GM19467 (cell line): ENCODE data around the gene MYO1D.
A peak's percentile ranks its signal among the peaks of the same experiment; 100 is the strongest.

Experiments used
- ATAC-seq: cut with Tn5 transposase; IDR thresholded peaks from one replicate; pipeline ENCODE4 v1.9.1; 2021; ENCODE audit warnings: mild to moderate bottlenecking, moderate library complexity; ENCODE audit not compliant: unreplicated experiment

The MYO1D gene

GRCh38 chr17:32493976-32494513 lies 382.9 kb downstream of the MYO1D start:
- no peak for ATAC-seq

GRCh38 chr17:32493571-32493970 lies 383.4 kb downstream of the MYO1D start:
- no peak for ATAC-seq

GRCh38 chr17:32492648-32493289 lies 384.2 kb downstream of the MYO1D start:
- no peak for ATAC-seq

- ATAC-seq: no peak
These were observed 384.7 kb downstream of the MYO1D start for GRCh38 chr17:32492264-32492589.

- no peak for ATAC-seq
These were observed 385.3 kb downstream of the MYO1D start for GRCh38 chr17:32491371-32492263.

- no peak for ATAC-seq
These were observed 386.8 kb downstream of the MYO1D start for GRCh38 chr17:32490101-32490482.

- no peak for ATAC-seq
These were observed 387.4 kb downstream of the MYO1D start for GRCh38 chr17:32489320-32490100.

- ATAC-seq: no peak
These were observed 388.2 kb downstream of the MYO1D start for GRCh38 chr17:32488604-32489180.

GRCh38 chr17:32488177-32488542 lies 388.8 kb downstream of the MYO1D start:
- no peak for ATAC-seq

- no peak for ATAC-seq
These were observed 389.3 kb downstream of the MYO1D start for GRCh38 chr17:32487473-32488176.

GRCh38 chr17:32486701-32487472 lies 390.0 kb downstream of the MYO1D start, which contains the start of gene CDK5R1:
Gene CDK5R1 (plus strand): TSS chr17:32486993. CDS start chr17:32487621, 628 bp downstream.
- peak; percentile 37 for ATAC-seq

GRCh38 chr17:32486111-32486700 lies 390.7 kb downstream of the MYO1D start:
- peak; percentile 40 for ATAC-seq

- ATAC-seq: no peak
These were observed 391.4 kb downstream of the MYO1D start for GRCh38 chr17:32485261-32486110.

- no peak for ATAC-seq
These were observed 392.3 kb downstream of the MYO1D start for GRCh38 chr17:32484628-32485027.

- no peak for ATAC-seq
These were observed 392.9 kb downstream of the MYO1D start for GRCh38 chr17:32484041-32484461.

- no peak for ATAC-seq
These were observed 393.4 kb downstream of the MYO1D start for GRCh38 chr17:32483451-32484019.

GRCh38 chr17:32482568-32483320 lies 394.2 kb downstream of the MYO1D start:
- no peak for ATAC-seq
